Panc1 (cell line): ENCODE data around the gene FAM13A.

ENCODE experiments used
- POLR2AphosphoS5 ChIP-seq: IDR thresholded peaks from 2 replicates; pipeline ENCODE4 v1.6.1; 2012; ENCODE audit warnings: mild to moderate bottlenecking, low read depth, low read length, moderate library complexity
- SIN3A ChIP-seq: IDR thresholded peaks from 2 replicates; pipeline ENCODE4 v1.6.1; 2012; ENCODE audit warnings: low read depth, mild to moderate bottlenecking, low read length, moderate library complexity, borderline replicate concordance; ENCODE audit not compliant: insufficient read depth
- TCF7L2 ChIP-seq: IDR thresholded peaks from 2 replicates; pipeline ENCODE4 v1.6.1; 2011; ENCODE audit warnings: mild to moderate bottlenecking, low read depth, low read length, inconsistent platforms
- TF ChIP-seq, protein P1 (sequence below): fragments of 450-650 bp; IDR thresholded peaks from 2 replicates; pipeline ENCODE4 v1.5.1; 2017; ENCODE audit warnings: mild to moderate bottlenecking
- TF ChIP-seq, protein P2 (sequence below), 2 experiments: IDR thresholded peaks; 2 replicates each; pipeline ENCODE4 v1.6.1; 2011 to 2012; ENCODE audit warnings: low read depth in 2 of 2, control low read depth in 1 of 2, low read length in 1 of 2, mild to moderate bottlenecking in 1 of 2, moderate library complexity in 1 of 2; ENCODE audit not compliant: insufficient read depth in 1 of 2

DNA sequence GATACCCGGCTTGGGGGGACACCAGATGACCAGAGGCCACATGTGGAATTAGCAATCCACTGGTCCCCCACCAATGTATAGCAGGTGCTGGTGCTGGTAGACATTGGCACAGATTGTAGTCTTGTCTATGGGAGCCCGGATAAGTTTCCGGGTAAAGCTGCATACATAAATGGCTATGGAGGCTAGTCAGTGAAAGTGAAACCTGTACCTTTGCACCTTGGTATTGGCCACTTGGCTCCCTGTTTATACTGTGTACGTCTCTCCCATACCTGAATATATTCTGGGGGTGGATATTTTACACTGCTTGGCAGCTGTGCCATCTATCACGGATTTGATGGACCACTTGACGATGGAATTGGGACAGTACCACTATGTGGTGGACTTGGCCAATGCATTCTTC is 48.7 kb upstream of the FAM13A start:
- TF ChIP-seq POLR2AphosphoS5 = no peak
- TF ChIP-seq, protein P1, sequence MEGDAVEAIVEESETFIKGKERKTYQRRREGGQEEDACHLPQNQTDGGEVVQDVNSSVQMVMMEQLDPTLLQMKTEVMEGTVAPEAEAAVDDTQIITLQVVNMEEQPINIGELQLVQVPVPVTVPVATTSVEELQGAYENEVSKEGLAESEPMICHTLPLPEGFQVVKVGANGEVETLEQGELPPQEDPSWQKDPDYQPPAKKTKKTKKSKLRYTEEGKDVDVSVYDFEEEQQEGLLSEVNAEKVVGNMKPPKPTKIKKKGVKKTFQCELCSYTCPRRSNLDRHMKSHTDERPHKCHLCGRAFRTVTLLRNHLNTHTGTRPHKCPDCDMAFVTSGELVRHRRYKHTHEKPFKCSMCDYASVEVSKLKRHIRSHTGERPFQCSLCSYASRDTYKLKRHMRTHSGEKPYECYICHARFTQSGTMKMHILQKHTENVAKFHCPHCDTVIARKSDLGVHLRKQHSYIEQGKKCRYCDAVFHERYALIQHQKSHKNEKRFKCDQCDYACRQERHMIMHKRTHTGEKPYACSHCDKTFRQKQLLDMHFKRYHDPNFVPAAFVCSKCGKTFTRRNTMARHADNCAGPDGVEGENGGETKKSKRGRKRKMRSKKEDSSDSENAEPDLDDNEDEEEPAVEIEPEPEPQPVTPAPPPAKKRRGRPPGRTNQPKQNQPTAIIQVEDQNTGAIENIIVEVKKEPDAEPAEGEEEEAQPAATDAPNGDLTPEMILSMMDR = no peak
- TF ChIP-seq TCF7L2 = no peak
- TF ChIP-seq, protein P2, sequence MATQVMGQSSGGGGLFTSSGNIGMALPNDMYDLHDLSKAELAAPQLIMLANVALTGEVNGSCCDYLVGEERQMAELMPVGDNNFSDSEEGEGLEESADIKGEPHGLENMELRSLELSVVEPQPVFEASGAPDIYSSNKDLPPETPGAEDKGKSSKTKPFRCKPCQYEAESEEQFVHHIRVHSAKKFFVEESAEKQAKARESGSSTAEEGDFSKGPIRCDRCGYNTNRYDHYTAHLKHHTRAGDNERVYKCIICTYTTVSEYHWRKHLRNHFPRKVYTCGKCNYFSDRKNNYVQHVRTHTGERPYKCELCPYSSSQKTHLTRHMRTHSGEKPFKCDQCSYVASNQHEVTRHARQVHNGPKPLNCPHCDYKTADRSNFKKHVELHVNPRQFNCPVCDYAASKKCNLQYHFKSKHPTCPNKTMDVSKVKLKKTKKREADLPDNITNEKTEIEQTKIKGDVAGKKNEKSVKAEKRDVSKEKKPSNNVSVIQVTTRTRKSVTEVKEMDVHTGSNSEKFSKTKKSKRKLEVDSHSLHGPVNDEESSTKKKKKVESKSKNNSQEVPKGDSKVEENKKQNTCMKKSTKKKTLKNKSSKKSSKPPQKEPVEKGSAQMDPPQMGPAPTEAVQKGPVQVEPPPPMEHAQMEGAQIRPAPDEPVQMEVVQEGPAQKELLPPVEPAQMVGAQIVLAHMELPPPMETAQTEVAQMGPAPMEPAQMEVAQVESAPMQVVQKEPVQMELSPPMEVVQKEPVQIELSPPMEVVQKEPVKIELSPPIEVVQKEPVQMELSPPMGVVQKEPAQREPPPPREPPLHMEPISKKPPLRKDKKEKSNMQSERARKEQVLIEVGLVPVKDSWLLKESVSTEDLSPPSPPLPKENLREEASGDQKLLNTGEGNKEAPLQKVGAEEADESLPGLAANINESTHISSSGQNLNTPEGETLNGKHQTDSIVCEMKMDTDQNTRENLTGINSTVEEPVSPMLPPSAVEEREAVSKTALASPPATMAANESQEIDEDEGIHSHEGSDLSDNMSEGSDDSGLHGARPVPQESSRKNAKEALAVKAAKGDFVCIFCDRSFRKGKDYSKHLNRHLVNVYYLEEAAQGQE (IDR thresholded peaks at IDR 0.05; ENCODE audit: insufficient read depth in 1 of 2, low read depth in 2 of 2, low read length in 1 of 2) = no peak
- TF ChIP-seq SIN3A = no peak
